Mesenteric fat pad (tissue), 1 donor: ENCODE data around the gene NTN1. TPM values are rescaled to one million over a fixed set of nuclear protein-coding genes. Genes with fewer than 3 reads are reported as not detected.

Source experiments
- DNase-seq: peaks from one replicate; pipeline ENCODE4 v3.0.0-alpha.2; 2020; ENCODE audit warnings: low spot score
- total RNA-seq: library from RNA; stranded (reverse); fragmentation: NEBNext Ultra II Directional; extraction: Animal tissue kit (Norgen Biotek cat#: 25700); gene quantifications from one replicate; pipeline ENCODE4 v1.2.1, GENCODE V29; 2021
- donor health status: DM: yes; HTN: yes; CAD: no.

Gene NTN1
- total RNA-seq, 1 donor from 2014 or later: 3.1 TPM

DNA sequence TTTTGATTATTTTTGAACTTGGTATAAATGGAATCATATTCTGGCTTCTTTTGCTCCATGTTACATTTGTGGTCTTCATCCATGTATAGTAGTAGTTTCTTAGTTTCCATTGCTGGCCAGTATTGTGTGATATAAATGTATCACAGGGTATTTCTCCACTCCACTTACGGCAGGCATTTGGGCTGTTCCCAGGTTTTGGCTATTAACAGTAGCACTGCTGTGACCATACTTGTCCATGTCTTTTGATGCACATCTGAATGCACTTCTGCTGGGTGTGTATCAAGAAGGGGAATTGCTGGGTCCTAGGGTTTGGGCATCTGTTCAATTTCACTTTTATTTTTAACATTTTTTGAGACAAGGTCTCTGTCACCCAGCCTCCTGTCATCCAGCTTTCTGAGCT, 13.9 kb downstream of the NTN1 start:
- DNase-seq: no peak

- DNase-seq: no peak
These were observed 15.0 kb downstream of the NTN1 start for GRCh38 chr17:9036336-9036735.

- no peak for DNase-seq
These were observed 16.4 kb downstream of the NTN1 start for GRCh38 chr17:9037736-9038135.

DNA sequence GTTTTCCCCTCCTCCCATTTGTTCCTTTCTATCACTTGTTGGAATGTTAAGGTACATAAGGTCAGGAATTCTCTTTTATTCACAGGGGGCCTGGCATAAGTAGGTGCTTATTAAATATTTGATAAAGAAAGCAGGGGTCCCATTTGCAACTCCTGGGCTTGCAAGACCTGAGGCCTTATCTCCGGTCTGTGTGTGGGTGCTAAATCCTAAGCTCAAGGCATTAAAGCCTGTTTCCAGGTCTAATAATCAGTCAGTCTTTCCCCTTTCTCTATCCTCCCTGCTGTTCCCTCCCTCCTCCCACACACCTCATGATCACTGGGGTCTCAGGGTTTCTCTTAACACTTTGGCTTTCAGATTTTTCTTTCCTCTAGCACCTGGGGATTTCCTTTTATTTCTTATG, 17.1 kb downstream of the NTN1 start:
- no peak for DNase-seq

DNA sequence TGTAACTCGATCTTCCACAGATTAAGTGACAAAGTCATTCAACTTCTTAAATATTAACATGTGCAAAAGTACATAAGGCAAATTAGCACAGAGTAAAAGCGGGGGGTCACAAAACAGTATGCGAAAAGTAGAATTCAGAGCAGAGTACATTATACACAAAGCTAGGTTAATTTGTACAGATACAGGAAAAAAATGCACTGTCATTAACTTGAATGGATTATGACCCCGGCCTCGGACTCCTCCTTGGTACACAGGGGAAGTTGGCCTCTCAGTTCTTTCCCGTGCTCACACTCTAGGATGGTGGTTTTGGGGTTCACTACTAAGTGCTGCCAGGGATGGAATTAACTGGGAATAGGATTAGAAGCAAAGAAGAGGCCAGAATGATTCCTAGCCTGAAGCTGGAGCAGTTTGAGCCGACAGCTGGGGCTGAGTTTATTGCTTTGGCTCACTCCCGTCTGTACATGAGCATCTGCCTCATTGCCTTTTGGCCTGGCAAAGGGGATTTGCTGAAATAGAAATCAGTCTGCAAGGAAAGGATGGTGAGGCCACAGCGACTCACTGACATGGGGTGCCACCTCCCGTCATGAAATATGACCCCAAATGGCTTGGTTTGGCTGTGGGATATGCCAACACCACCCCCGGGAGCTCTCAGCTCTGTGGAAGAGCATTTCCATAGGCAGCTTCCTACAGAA, 23.6 kb downstream of the NTN1 start:
- no peak for DNase-seq

DNA sequence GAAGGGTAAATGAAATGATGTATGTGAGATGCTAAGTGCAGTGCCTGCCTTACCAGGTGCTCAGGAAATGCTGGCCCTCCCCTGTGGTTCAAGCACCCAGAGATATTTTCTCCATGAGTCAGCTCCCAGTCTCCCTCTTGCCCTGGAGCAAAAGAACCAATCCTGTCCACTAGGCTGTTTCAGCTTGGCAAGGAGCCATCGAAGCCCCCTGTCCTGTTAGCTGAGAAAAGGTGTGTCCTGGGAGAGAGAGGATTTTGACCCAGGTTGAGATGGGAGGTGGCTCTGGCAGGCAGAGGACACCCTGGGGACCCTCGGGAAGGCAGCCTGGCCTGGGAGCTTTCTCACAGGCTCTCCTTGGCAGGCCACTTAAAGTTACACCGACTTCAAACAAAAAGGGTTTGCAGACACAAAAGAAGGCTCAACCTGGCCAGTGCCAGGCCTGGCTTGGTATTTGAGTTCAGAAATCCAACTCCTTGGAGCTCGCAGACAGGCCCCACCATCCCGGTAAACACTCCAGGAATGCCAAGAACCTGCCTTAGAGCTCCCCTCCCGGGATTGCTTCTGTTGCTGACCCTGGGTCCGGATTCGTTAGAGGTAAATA, 29.6 kb downstream of the NTN1 start:
- no peak for DNase-seq

DNA sequence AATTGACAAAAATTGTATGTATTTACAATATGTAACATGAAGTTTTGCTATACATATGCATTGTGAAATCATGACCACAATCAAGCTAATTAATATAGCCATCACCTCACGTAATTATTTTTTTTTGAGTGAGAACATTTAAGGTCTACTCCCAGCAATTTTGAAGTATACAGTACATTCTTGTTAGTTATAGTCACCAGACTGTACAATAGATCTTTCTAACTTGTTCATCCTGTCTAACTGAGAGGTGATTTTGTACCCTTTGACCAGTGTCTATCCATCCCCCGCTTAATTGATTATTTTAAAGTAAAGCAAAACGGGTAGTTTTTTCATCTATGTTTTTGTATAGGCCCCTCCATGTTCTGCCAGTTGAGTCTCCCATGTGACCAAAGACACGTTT, 30.3 kb downstream of the NTN1 start:
- DNase-seq: no peak

GRCh38 chr17:9052921-9053320, 31.6 kb downstream of the NTN1 start:
- no peak for DNase-seq

DNA sequence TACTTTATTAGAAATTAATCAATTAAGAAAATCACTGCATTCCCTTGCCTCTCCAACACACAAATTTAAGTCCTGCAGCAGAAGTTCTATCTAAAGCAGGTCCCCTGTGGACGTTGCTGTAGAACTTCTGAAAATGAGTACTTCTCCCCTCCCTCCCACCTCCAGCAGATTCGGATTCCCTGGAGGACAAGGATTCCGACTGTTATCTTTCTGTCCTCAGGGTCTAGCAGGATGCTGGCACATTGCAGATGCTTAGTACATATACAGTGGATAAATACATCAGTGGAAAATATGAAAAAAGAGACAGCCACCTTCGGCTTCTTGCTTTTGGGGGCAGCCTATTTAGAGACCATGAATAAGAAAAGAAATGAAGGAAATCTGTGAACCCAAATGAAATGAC, 32.1 kb downstream of the NTN1 start:
- DNase-seq: no peak

DNA sequence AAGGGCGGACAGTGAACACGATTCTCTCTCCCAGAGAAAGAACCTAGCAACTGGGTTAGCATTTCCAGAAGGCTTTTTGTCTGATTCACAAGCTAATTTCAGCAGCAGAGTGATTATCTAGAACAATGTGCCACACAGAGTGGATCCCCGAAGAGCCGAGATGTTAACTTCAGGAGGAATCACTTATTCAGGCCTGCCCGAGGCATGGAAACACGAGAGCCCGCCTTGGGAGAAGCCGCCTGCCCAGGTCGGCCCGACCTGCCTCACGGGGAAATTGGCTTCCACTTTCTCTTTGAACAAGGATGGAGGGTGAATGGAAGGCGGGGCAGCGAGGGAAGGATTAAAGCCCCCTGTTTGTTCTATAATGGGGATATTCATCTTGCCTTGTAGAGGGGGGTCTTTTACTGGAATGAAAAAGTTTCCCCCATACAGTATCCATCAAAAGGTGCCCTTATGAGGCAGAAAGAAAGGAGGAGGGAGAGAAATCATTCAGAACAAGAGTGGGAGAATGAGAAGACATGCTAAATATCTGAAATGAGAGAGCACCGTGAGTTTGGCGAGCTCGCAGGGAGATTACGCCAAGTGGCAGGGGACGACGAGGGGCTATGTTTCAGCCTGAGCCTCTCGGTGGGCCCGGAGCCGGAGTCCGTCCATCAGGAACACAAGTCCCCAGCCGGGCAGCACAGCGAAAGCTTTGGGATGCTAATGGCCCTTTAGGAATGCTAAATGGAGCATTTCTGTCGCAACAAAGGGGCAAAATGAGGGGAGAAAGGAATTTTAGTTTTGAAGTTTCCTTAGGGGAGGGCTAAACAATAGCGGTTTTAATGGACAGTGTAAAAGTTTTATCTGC, 33.0 kb downstream of the NTN1 start:
- no peak for DNase-seq

GRCh38 chr17:9055281-9055680, 34.0 kb downstream of the NTN1 start:
- DNase-seq: no peak

DNA sequence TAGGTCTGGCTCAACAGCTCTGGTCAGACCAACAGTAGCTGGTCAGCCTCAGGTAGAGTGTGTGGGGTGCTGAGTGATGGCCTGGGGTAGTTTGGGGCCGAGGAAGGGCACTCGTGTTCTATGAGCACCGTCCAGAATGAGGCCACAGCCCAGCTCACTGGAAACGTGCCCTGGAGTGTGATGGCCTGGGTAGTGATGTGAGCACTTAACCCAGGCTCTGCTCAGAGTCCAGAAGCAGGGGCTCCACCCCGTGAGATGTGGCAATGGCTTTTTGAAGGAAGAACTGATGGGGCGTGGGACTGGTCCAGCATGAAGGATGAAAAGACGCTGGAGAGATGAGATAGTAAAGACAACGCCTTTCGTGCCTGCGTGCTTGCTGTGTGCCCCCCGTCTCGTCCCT, 35.3 kb downstream of the NTN1 start:
- DNase-seq: no peak

- no peak for DNase-seq
These were observed 36.0 kb downstream of the NTN1 start for GRCh38 chr17:9057310-9057709.

GRCh38 chr17:9062399-9062902, 41.1 kb downstream of the NTN1 start:
- no peak for DNase-seq

DNA sequence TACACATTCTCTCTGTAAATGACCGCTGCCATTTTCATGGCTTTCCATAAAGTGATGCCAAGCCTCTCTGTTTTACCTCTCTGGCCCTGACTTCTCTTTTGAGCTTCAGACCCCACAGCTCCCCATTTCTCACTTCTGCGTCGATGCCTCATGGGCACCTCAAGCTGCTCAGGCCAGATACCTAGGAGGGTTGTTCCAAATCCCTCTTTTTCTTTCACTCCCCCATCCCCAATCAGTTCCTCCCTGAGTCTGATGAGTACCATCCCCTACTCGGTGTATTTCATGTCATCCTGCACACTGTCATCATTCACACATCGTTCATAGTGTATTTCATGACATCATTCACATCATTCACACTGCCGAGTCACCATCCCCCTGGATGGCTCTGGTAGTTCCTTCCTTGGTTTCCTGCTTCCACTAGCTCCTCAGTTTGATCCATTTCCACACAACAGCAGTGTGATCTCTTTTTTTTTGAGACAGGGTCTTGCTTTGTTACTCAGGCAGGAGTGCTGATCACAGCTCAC, 43.1 kb downstream of the NTN1 start:
- no peak for DNase-seq

- DNase-seq: no peak
These were observed 49.7 kb downstream of the NTN1 start for GRCh38 chr17:9071016-9071415.

DNA sequence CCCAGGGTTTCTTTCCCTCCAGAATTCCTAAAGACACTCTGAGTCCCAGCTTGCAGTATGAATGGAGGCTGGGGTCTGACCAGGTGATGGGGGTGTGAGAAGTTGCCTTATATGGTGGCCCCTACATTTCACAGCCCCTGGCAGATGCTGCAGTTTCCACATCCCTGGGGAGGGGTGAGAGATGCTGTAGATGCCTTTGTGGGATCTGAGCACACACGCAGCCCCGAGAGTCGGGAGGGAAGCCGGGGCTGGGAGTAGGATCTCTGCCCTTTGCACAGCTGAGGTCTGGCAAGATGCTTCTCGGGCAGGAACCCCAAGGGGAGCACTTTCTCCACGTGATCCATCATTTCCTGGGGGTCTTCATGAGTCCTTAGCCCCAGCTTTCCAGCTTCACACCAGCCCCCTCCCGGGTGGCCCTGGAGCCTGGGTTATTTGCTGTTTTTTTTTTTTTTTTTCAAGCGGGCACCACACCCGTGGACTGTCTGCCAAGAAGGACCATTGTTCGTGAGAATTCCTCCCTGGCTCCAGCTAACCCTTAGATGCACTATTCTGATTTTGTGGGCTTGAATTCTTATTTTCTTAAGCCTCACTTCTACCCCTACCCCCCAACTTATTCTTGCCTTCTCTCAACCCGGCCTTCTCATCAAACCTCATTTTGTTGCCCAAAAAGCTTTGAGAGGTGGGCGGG, 50.6 kb downstream of the NTN1 start:
- DNase-seq: no peak

DNA sequence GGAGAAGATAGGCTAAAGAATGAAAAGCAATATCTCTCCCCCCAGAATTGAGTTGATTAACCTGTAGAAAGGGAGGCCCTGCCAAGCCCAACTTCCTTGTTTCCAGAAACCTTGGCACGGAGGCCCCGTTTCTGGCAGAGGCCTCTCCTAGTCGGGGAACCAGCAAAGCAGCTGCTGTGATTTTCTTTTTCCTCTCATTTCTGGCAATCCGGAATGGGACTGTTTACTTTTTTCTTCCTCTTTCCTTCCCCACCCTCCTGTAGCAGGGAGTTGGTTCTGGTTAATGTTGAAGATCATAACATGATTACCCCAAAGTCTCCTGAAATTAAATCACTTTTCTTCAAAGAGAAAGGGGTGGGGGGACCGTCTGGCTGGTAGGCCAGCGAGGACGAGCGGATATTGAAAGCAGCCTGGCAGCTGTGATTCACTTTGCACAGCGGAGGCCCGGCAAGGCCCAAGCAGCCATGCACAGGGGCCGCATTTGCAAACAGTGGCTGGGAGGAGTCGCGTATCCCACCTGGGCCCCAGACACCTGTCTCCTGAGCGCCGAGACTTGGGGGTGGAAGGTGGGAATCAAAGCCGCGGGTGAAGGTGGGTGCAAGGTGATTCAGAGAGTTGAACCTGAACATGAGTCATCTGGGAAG, 51.5 kb downstream of the NTN1 start:
- no peak for DNase-seq

DNA sequence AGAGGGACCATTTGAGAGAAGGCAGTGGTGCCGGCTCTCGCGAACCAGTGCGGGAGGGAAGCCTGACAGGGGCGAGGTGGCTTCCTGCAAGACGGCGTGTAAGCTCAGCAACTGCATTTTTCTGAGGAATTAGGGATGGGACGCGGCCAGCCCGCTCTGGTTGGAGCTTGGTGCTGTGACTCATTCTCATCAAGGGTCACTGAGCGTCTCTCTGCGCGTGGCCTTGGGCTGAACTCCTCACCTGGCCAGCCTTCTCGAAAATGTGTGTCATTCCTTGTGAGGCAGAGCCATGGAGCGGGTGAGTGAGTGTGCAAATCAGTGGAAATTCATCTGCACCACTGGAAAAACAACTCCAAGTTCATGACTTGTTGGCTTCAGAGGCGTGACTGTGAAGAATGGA, 52.8 kb downstream of the NTN1 start:
- no peak for DNase-seq

- no peak for DNase-seq
These were observed 58.3 kb downstream of the NTN1 start for GRCh38 chr17:9079461-9080103.
